ENCODE measurements around the gene FOXP3. TPM values are rescaled to one million over a fixed set of nuclear protein-coding genes. Genes with fewer than 3 reads are reported as not detected.

Gene FOXP3
- total RNA-seq, 4 donors from 2014 or later = 0.20 to 0.42 TPM; not detected in 2

DNA sequence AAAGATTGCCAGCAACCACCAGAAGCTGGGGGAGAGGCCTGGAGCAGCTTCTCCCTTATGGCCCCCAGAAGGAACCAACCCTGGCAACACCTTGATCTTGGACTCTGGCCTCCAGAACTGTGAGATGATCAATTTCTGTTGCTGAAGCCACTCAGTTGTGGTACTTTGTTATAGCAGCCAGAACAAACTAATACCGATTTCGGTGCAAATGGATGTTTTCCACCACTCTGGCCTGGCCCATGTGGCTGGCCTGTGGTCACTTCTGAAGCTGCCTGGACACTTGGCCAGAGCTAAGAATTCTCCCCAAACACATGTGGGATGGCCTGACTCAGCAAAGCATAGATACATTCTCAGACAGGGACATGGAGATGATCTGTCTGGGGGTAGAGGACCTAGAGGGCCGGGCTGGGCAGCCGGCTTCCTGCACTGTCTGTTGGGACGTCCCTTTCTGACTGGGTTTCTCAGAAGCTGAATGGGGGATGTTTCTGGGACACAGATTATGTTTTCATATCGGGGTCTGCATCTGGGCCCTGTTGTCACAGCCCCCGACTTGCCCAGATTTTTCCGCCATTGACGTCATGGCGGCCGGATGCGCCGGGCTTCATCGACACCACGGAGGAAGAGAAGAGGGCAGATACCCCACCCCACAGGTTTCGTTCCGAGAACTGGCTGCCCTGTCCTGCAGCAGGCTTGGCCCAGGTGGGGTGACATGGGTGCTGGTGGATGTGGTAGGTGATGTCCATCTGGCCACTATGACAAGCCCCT is 4.1 kb downstream of the FOXP3 start:
- no peak overlapping the region for H3K4me3 ChIP-seq
- H3K9me3 ChIP-seq = no peaks in the 10 kb centered on the region
- H3K36me3 ChIP-seq = no peaks in the 10 kb centered on the region
- no peaks in the 10 kb centered on the region for H3K27me3 ChIP-seq
- 88 to 90% methylated on average over 3 to 17 of the region's 17 CpGs for WGBS, 2 donors
- TF ChIP-seq POLR2A (IDR thresholded peaks at IDR 0.05) (no peak), EP300 (IDR thresholded peaks at IDR 0.05) (no peak)
- TF ChIP-seq, protein P1, sequence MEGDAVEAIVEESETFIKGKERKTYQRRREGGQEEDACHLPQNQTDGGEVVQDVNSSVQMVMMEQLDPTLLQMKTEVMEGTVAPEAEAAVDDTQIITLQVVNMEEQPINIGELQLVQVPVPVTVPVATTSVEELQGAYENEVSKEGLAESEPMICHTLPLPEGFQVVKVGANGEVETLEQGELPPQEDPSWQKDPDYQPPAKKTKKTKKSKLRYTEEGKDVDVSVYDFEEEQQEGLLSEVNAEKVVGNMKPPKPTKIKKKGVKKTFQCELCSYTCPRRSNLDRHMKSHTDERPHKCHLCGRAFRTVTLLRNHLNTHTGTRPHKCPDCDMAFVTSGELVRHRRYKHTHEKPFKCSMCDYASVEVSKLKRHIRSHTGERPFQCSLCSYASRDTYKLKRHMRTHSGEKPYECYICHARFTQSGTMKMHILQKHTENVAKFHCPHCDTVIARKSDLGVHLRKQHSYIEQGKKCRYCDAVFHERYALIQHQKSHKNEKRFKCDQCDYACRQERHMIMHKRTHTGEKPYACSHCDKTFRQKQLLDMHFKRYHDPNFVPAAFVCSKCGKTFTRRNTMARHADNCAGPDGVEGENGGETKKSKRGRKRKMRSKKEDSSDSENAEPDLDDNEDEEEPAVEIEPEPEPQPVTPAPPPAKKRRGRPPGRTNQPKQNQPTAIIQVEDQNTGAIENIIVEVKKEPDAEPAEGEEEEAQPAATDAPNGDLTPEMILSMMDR (IDR thresholded peaks at IDR 0.05) = no peak
- no peaks in the 10 kb centered on the region for H3K4me1 ChIP-seq
- no peak overlapping the region for H3K27ac ChIP-seq
- no peak for DNase-seq (ENCODE audit: low spot score in 2 of 2)

DNA sequence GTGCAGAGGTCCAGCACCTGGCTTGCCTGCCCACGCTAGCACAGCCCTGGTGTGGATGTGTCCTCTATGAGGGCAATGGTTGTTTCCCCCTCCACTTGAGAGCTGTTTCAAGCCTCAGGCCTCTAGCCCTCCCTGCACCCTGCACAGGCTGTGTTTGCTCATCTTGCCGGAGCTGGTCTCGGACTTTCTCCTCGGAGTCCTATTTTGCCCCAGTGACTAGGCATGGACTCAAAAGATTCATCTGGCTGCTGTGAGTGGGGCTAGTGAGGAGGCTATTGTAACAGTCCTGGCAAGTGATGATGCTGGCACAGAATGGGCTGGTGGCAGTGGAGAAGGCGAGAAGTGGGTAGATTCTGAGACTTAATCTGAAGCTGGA is 5.8 kb downstream of the FOXP3 start:
- H3K9me3 ChIP-seq = no peaks in the 10 kb centered on the region
- WGBS, 2 donors = 91 to 98% methylated on average over 4 to 5 of the region's 5 CpGs
- DNase-seq (ENCODE audit: low spot score in 2 of 2) = no peak
- H3K27ac ChIP-seq = no peak overlapping the region
- H3K27me3 ChIP-seq = no peaks in the 10 kb centered on the region
- H3K4me3 ChIP-seq = no peak overlapping the region
- H3K4me1 ChIP-seq = no peaks in the 10 kb centered on the region
- TF ChIP-seq POLR2A (IDR thresholded peaks at IDR 0.05) (no peak), EP300 (IDR thresholded peaks at IDR 0.05) (no peak)
- TF ChIP-seq, protein P1 (IDR thresholded peaks at IDR 0.05) = no peak
- H3K36me3 ChIP-seq = no peaks in the 10 kb centered on the region

DNA sequence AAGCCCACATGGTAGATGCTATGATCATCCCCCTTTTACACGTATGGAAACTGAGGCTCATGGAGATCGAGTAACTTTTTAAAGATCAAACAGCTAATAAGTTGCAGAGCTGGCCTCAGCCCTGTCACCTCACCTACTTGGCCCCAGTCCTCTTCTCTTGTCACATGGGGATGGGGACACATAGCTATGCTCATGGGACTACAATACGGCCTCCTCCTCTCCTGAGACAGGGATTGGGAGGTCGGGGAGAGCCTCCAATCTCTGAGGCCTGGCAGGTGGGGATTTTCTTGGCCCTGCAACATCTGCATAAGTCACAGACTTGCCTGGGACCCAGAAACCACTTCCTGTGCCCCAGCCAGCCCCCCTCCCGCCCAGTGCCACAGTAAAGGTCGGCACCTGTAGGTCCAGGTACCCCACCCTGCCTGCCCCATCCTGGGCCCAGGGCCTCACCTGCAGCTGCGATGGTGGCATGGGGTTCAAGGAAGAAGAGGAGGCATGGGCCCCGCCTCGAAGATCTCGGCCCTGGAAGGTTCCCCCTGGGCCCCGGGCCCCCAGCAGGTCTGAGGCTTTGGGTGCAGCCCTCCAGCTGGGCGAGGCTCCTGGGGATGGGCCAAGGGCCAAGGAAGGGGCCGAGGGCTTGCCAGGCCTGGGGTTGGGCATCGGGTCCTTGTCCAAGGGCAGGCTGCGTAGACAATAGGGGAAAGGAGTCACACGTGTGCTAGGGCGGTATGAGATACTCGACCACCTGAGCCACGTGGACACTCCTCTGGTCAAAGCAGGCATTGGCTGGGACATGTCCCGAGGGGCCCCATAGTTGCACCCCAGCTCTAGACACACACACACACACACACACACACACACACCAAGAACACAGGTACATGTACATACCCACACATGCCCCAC is 6.4 kb downstream of the FOXP3 start:
- Histone ChIP-seq H3K27me3 (no peaks in the 10 kb centered on the region), H3K9me3 (no peaks in the 10 kb centered on the region), H3K4me1 (no peaks in the 10 kb centered on the region), H3K27ac (no peak overlapping the region), H3K4me3 (no peak overlapping the region), H3K36me3 (no peaks in the 10 kb centered on the region)
- no peak for TF ChIP-seq EP300 (IDR thresholded peaks at IDR 0.05)
- TF ChIP-seq POLR2A (IDR thresholded peaks at IDR 0.05) = no peak
- TF ChIP-seq, protein P1 (IDR thresholded peaks at IDR 0.05) = no peak
- no peak for DNase-seq (ENCODE audit: low spot score in 2 of 2)
- 78 to 83% methylated on average over 7 to 20 of the region's 20 CpGs for WGBS, 2 donors

DNA sequence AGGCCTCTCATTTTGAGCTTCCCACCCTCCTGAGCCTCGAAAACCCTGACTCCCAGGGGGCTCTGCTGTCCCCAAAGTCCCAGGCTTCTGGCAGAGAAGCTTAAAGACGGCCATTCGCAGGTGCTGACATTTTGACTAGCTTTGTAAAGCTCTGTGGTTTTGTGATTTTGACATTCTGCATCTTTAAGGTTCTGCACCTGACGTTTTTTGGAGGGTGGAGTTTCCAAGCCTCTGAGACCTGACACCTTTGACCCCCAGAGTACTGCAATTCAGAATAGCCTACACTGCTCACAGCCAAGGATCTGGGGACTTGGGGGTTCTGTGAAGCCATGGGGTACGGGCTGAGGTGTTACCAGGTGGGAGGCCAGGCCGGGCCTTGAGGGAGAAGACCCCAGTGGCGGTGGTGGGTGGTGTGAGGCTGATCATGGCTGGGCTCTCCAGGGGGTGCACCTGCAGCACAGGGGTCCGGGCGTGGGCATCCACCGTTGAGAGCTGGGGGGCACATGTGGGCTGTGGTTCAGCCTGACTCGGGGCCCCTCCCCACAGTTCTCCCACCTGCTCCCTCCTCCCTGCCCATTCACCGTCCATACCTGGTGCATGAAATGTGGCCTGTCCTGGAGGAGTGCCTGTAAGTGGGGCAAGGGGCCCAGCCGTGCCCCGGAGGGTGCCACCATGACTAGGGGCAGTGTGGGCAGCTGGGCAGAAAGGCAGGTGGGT is 7.3 kb downstream of the FOXP3 start:
- no peaks in the 10 kb centered on the region for H3K9me3 ChIP-seq
- H3K36me3 ChIP-seq = no peaks in the 10 kb centered on the region
- no peak overlapping the region for H3K27ac ChIP-seq
- no peaks in the 10 kb centered on the region for H3K4me1 ChIP-seq
- no peak for DNase-seq (ENCODE audit: low spot score in 2 of 2)
- H3K4me3 ChIP-seq = no peak overlapping the region
- no peaks in the 10 kb centered on the region for H3K27me3 ChIP-seq
- TF ChIP-seq EP300 (IDR thresholded peaks at IDR 0.05) (no peak), POLR2A (IDR thresholded peaks at IDR 0.05) (no peak)
- TF ChIP-seq, protein P1 (IDR thresholded peaks at IDR 0.05) = no peak
- 63 to 78% methylated on average over 5 to 11 of the region's 14 CpGs for WGBS, 2 donors
